NCI-H2227 treated with DMSO at 0.1 percent for 48 hours (cell line): ENCODE measurements around the gene SMIM14.
"Not testable (repeated sequence)": the region's sequence is repeated elsewhere in the genome, so short reads cannot be mapped to it uniquely, and the experiment has no call there.

ENCODE experiments used
- DNase-seq: peaks from one replicate; lab custom pipeline; 2025; lab: John Stamatoyannopoulos, UW

SMIM14 gene

DNA sequence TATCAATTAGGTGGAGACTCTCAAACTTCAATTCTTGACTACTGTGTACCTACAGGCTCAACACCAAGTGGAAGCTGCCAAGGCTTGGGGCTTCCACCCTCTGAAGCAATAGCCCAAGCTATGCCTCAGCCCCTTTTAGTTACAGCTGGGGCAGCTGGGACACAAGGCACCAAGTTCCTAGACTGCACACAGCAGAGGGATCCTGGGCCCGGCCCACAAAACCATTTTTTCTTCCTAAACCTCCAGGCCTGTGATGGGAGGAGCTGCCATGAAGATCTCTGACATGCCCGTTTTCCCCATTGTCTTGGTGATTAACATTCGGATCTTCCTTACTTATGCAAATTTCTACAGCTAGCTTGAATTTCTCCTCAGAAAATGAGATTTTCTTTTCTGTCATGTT, 108.0 kb downstream of the SMIM14 start:
- DNase-seq: no peak

DNA sequence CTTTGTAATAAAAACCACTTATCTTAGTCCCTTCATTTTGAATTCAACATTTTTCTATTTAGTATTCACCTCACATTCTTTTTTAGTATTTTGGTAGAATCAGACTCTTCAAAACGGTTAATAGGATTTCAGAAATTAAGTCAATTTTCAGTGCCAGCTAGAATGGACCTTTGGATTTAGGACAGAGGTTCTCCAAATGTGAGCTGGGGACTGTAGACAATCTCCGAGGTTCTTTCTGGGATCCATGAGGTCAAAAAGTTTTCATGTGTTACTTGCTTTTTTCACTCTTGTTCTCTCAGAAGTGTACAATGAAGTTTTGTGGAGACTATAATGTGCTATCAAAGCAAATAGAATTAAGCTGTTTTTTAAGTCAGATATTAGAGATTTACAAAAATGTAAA, 109.1 kb downstream of the SMIM14 start:
- DNase-seq: no peak

GRCh38 chr4:39528061-39528465, 110.6 kb downstream of the SMIM14 start:
- DNase-seq: no peak

DNA sequence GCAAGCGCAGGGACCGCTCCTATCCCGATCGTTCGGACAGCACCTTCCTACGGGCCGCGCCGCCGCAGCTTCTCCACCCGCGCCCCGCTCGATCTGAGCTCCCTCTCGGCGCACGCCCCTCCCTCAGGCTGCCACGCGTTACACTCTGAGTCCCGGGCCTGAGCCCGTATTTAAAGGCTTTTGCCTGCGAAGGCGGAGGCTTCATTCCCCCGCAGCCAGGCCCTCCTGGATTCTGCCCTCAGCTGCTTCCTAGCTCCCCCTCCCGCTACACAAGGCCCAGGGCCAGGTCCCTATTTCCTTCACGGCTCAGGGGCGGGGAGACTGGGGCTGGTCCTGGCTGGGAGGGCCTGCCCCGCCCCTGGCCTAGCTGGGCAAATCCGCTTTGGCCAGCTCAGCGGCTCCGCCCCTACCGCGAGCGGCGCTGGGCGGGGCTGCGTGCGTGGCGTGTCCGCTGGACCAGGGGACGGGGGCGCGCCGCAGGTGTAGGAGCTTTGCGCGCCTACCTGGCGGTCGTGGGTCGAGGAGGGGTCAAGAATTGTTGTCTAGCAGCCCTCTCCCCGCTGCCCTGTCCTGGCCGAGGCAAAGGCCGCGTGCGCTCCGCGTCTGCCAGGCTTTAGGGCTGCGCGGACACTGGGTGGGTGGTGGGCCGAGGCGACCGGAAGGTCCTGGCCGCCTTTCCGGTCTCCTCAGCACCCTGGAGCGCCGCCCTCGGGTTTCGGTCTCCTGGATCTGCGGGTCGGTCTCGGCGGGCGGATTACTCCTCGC, 111.2 kb downstream of the SMIM14 start, which contains the start of gene UGDH:
TSS of gene UGDH (minus strand) at position 144 of the 765 bp plus-strand sequence. CDS start 5,927 bp downstream, outside the sequence.
- DNase-seq: peak; percentile 94

- no peak for DNase-seq
These were observed 111.8 kb downstream of the SMIM14 start for GRCh38 chr4:39526765-39527295.

- DNase-seq: no peak
These were observed 112.6 kb downstream of the SMIM14 start for GRCh38 chr4:39525822-39526690.

GRCh38 chr4:39524161-39524957, 114.3 kb downstream of the SMIM14 start:
- no peak for DNase-seq

DNA sequence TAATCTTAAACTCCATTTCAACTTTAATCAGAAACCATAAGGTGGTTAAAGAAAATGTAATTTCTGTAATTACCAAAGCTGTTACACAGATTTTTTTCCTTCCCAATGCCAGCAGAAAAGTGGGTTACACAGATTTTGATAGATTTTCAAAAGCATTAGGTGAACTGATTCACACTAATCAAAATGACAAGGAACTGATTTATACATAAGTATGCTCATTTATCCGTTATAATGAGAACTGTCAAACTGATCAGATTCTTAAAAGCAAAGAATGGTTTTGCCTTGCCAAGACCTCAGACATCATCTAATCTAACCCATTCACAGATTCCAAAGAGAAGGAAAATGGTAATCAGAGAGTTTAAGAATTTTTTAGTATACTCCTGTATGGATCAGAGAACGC, 116.6 kb downstream of the SMIM14 start:
- DNase-seq: no peak

- no peak for DNase-seq
These were observed 117.3 kb downstream of the SMIM14 start for GRCh38 chr4:39521253-39521919.

DNA sequence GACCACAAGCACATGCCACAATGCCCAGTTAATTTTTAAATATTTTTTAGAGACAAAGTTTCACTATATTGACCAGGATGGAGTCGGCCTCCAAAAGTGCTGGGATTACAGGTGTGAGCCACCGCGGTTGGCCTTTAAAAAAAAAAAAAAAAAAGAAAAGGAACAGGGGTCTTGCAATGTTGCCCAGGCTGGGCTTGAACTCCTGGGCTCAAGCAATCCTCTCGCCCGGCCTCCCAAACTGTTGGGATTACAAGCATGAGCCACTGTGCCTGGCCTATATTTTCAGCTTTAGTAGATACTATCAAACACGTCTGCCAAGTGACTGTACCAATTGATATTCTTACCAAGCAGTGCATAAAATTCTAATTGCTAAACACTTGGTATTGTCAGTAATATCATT, 120.2 kb downstream of the SMIM14 start:
- no peak for DNase-seq

DNA sequence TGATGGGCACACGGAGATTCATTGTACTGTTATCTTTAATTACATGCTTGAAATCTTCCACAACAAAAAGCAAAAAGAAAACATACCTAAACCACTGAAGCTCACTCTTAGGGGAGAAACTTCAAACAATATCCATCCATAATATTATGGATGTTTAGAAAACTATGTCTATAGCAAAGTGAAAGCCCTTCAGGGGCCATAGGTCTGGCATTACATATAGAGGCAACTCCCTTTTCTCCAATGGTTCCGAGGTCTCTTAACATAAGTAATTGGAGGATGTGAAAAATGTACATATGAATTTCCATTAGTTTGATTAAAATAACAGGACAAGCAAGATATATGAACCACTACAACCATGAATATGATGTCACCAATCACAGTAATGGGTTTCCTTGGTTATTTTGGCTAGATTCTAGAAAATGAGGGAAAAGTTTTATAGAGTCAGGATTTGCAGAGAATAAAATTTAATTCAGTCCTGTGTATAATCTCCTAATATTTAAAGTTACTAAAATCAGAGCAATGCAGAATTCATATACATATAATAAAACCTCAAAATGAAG, 122.2 kb downstream of the SMIM14 start:
- DNase-seq: no peak

DNA sequence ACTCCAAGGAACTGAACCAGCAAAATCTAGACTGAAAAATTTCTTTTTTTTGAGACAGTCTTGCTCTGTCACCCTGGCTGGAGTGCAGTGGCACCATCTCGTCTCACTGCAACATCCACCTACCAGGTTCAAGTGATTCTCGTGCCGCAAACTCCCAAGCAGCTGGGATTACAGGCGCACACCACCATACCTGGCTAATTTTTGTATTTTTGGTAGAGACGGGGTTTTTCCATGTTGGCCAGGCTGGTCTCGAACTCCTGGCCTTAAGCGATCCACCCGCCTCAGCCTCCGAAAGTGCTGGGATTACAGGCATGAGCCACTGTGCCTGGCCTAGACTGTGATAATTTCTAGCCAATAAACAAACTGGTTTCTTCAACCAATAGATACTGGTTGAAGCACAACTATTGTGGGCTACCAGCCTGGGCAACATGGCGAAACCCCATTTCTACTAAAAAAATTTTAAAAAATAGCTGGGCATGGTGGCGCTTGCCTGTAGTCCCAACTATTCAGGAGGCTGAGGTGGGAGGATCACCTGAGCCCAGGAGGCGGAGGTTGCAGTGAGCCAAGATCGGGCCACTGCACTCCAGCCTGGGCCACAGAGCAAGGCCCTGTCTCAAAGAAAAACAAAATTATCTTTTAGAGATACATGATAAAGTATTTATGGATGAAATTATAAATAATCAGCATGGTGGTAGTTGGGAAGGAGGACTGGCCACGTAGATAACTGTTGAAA, 122.8 kb downstream of the SMIM14 start:
- DNase-seq: not testable (repeated sequence)

DNA sequence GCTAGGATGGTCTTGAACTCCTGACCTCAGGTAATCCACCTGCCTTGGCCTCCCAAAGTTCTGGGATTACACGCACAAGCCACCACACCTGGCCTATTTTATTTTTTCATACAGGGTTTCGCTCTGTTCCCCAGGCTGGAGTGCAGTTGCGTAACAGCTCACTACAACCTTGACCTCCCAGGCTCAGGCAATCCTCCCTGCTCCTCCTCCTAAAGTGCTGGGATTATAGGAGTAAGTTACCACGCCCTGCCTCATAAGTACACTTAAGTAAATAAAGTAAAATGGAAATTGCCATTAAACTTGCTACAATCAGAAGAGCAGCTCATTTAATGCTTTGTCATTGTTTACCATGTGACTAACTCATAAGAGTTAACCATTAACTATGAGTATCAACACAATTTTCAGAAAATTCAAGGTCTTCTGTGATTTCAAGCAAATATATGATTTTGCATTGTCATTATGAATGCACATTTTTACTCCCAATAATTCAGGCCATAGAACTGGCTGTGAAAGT, 123.7 kb downstream of the SMIM14 start:
- no peak for DNase-seq

- not testable (repeated sequence) for DNase-seq
These were observed 124.4 kb downstream of the SMIM14 start for GRCh38 chr4:39514266-39514665.

GRCh38 chr4:39510348-39510929, 128.2 kb downstream of the SMIM14 start:
- no peak for DNase-seq

GRCh38 chr4:39505581-39505980, 133.1 kb downstream of the SMIM14 start:
- no peak for DNase-seq

- DNase-seq: no peak
These were observed 134.1 kb downstream of the SMIM14 start for GRCh38 chr4:39504538-39504937.

- DNase-seq: not testable (repeated sequence)
These were observed 136.0 kb downstream of the SMIM14 start for GRCh38 chr4:39502664-39503035.

DNA sequence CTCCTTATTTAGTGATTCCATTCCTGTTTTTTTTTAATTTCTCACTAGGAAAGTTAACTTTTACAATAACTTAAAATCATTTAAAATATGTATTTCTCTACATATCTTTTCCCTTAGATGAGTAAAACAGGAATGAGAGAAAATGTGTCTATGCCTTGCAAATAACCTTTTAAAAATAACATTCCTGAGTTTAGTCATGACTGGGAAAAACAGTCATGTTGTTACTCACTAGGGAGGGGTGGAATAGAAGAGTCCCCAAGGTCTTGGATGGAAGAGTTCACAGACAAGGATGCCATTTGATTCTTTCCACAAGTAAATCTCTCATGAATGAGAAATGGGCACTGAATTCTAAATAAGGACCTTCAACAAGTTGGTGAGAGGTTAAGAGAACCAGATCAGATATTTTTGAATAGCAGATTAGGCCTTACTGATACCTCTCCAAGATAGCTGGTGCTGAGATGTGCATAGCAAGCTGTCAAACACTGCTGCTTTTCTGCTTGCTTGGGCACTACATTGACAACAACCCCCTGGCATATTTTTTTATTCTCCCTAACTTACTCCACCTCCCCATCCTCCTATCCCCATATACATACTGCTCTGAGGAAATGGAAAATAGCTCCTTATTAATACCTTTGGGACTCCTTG, 136.5 kb downstream of the SMIM14 start:
- DNase-seq: no peak

DNA sequence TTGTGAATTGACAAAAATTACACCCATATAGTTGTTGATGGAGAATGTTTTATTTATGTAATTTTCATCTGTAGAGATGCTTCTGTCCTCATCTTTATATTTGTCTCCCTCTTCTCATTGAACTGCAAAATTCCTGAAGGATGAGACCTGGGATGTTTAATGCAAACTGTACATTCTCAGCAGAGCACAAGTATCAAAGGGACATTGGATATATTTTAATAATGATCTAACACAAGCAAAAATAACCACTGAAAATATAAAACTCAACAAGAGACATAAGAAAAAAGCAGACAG, 140.0 kb downstream of the SMIM14 start:
- DNase-seq: no peak
